NB4 (cell line): ENCODE measurements around the gene MAP3K15.

ENCODE experiments used
- MYC ChIP-seq: IDR thresholded peaks from 2 replicates; pipeline ENCODE4 v1.6.1; 2011; ENCODE audit warnings: low read depth, low read length
- POLR2A ChIP-seq: IDR thresholded peaks from 2 replicates; pipeline ENCODE4 v1.6.1; 2011; ENCODE audit warnings: mild to moderate bottlenecking; ENCODE audit not compliant: insufficient read length; ENCODE audit errors: extremely low read depth
- TF ChIP-seq, protein P1 (sequence below): IDR thresholded peaks from 2 replicates; pipeline ENCODE4 v1.6.1; 2011; ENCODE audit warnings: low read depth, low read length
- TF ChIP-seq, protein P2 (sequence below): IDR thresholded peaks from one replicate; pipeline ENCODE4 v1.5.1; 2012; ENCODE audit warnings: low read depth, low read length

DNA sequence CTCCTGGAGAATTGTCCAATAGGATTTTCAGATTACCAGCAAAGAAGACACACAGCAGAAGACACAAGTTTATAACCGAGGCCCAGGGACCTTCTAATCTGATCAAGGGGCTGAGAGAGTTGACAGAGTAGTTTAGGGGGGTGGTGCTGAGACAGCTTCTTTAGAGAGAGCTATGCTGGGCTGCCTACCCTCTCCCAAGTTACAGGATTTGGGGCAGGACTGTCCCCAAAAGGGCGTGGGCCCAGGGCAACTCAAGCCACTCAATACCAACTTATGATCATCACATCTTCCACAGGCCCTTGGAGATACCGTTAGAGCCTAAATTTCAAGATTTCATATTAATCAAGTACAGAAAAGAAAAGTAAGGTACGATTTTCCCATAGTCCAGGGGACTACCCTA lies 128.6 kb downstream of the MAP3K15 start:
- TF ChIP-seq, protein P1, sequence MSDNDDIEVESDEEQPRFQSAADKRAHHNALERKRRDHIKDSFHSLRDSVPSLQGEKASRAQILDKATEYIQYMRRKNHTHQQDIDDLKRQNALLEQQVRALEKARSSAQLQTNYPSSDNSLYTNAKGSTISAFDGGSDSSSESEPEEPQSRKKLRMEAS: no peak
- TF ChIP-seq POLR2A (no peak), MYC (no peak)
- TF ChIP-seq, protein P2, sequence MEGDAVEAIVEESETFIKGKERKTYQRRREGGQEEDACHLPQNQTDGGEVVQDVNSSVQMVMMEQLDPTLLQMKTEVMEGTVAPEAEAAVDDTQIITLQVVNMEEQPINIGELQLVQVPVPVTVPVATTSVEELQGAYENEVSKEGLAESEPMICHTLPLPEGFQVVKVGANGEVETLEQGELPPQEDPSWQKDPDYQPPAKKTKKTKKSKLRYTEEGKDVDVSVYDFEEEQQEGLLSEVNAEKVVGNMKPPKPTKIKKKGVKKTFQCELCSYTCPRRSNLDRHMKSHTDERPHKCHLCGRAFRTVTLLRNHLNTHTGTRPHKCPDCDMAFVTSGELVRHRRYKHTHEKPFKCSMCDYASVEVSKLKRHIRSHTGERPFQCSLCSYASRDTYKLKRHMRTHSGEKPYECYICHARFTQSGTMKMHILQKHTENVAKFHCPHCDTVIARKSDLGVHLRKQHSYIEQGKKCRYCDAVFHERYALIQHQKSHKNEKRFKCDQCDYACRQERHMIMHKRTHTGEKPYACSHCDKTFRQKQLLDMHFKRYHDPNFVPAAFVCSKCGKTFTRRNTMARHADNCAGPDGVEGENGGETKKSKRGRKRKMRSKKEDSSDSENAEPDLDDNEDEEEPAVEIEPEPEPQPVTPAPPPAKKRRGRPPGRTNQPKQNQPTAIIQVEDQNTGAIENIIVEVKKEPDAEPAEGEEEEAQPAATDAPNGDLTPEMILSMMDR: no peak
